HG03565 (cell line): Measurements from ENCODE around the gene TCAP.

Source experiments
- ATAC-seq: cut with Tn5 transposase; IDR thresholded peaks from one replicate; pipeline ENCODE4 v1.9.1; 2021; ENCODE audit warnings: mild to moderate bottlenecking, moderate library complexity; ENCODE audit not compliant: unreplicated experiment

The TCAP gene

DNA sequence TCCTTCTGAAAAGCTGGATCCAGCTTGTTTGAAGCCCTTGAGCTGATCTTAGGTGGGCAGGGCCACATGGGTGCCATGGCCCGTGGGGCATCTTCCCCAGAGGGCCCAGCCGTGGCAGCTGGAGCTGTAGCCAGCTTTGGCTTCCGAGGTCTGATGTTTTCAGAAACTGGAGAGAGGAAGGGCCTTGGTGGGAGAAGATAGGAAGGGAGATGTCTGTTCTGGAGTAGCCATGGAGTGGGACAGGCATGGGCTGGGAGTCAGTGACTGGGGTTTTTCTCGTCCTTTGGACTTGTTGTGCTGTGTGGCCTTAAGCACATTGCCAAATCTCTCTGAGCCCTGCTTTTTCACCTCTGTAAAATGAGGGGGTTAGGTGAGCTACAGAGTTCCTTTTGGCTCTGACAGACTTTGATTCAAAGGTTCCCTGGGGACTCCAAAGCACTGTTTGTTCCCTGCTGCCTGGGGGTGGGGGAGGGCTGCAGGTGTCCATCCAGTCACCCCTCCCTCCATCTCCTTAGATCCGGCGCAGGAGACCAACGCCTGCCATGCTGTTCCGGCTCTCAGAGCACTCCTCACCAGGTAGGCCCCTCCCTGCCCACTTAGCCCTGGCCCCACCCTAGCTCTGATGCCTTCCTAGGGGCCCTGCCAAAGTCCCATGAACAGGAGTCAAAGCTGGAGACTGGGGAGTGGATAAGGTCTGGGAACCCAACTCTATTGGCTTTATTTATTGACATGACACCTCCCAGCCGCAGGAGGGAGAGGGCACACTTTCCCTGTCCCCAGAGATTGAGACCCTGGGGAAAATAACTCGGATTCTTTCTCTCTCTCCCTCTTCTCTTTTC, 36.3 kb upstream of the TCAP start:
- no peak for ATAC-seq

DNA sequence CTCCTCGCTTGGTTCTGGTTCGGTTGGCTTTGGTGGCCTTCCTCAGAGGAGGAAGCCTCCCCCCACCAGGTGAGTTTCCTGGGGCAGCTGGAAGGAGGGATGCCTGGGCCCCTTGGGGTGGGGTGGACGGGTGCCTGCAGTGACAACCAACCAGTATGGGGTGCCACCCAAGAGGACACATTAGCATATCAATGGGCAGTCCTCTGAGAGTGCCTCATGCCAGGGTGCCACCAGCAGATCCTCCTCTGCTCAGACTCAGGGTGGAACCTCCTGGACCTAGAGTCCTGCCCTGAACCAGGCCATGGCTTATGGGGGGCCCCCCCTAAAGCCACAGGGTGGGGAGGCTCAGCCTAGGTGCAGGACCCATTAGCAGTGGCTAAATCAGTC, 35.7 kb upstream of the TCAP start:
- no peak for ATAC-seq

DNA sequence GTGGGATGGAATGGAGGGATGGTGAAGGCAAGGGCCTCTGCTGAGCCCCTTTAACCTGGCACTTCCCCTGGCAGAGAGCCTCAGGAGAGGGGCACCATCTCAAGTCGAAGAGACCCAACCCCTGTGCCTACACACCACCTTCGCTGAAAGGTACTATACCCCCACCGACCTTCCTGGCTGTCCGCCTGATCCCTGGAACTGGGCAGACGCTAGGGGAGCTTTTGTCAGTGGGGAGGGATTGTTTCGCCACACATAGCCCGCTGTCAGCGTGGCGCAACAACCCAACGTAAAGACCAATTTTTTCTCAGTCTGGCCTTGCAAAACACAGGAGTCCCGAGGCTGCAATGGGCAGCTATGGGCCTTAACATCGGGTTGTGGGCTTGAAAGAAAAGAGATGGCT, 35.3 kb upstream of the TCAP start:
- no peak for ATAC-seq

DNA sequence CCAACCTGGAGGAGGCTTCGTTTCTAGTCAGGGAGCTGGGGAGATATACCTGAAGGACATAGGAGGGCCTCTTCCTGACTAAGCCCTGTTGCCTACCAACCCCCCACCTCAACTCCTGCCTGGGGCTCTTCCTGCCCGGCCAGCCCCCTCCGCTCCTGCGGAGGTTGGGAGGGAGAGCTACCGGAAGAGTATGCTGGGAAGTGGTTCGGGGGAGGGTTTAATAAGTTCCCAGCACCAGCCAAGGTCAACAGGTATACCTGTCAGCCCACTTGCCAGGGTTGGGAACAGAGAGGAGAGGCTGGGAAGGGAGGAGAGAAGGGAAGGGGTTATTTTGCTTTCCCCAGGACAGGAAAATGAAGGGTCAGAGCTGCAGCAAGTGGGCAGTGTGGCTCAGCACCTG, 33.7 kb upstream of the TCAP start:
- no peak for ATAC-seq

DNA sequence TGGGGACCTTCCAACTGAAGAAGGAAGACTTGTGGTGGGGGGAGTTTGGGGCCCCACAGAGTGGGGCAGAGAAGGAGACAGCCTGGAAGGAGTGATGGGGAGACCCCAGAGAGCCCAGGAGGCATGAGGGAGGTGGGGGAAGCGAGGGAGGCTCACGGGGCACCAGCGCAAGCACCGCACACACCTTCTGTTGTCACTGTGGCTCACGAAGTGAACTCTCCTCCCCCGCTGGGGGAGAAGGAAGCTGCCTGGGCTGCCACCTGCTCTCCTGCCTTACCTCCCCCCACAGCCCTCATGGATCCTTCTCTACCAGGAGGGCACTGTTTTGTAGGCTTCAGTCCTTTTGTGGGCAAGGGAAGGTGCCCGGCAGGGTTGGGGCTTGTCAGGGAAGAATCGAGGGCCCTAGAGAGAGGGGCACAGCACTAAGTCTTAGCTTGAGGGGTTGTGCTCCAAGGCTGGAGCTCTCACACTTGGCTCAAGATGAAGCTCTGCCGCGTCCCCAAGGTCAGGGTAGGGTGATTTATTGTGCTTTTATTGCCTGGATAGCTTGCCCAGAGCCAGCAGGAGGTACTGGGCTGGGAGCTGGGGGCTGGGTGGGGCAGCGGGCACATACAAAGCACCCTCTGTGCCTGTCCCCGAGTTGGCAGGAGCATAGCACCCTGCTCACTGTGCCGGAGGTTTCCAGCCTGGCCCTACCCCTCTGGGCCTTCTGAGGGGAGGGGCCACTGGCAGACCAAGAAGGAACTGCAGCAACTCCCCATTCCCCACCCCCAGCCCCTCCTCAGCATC, 32.8 kb upstream of the TCAP start:
- ATAC-seq: no peak

DNA sequence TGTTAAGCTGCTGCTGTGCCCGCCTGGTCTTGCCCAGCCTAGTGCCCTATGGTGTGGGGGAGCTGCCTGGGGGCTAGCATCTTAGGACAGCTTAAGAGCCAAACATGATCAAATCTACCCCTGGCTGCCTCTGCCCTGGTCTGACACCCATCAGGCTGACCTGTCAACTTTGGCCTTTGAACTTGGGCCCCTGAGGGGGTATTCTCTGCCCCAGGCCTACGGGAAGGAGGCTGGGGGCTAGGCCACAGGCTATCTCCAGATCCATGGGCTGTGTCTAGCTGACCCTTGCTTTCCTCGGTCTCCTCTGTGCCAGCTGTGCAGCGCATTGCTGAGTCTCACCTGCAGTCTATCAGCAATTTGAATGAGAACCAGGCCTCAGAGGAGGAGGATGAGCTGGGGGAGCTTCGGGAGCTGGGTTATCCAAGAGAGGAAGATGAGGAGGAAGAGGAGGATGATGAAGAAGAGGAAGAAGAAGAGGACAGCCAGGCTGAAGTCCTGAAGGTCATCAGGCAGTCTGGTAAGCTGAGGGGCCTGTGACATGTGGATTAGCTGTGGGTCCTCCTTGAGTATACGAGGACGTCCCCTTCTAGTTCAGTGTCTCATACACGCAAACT, 31.5 kb upstream of the TCAP start:
- ATAC-seq: no peak

DNA sequence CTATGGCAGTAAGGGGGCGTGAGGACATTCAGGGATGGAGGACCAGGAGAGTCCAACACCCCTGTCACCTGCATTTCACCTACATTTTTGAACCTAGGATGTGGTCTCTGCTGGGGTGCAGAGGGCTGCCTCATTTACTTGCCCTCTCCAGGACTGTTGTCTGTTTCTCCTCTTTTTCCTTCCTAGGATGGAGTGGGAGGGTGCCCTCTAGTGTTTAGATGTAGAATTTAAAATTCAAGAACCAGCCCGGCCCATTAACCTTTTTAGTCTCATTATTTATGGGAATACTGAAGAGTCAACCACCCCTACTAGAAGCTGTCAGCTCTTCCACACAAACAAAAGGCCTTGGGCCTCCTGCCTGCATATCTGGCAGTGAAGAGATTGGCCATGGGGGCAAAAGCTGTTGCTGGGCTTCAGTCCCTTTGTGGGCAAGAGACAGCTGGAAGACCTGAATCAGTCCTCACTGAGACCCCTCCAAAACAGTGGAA, 30.7 kb upstream of the TCAP start:
- no peak for ATAC-seq

DNA sequence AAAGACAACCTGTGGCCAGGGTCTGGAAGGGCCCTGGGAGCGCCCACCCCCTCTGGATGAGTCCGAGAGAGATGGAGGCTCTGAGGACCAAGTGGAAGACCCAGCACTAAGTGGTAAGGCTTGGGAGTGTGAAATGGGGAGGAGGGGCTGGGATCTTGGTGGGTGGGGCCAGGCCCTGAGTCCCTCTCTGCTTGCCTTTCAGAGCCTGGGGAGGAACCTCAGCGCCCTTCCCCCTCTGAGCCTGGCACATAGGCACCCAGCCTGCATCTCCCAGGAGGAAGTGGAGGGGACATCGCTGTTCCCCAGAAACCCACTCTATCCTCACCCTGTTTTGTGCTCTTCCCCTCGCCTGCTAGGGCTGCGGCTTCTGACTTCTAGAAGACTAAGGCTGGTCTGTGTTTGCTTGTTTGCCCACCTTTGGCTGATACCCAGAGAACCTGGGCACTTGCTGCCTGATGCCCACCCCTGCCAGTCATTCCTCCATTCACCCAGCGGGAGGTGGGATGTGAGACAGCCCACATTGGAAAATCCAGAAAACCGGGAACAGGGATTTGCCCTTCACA, 29.5 kb upstream of the TCAP start:
- no peak for ATAC-seq

DNA sequence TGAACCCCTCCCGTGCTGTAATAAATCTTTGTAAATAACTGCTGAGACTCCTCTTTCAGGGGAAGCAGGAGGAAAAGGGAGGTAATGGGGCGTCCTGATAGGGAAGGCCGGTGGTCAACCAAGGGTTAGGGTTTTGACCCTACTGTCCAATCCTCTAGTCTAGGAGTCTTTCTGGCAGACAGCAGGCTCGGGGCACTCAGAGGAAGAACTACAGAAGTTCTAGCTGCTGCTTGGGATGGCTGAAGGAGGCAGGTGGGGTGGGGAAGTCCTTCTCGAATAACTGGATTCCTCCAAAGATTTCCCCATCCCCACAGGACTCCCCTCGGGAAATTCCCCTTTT, 28.6 kb upstream of the TCAP start:
- no peak for ATAC-seq

DNA sequence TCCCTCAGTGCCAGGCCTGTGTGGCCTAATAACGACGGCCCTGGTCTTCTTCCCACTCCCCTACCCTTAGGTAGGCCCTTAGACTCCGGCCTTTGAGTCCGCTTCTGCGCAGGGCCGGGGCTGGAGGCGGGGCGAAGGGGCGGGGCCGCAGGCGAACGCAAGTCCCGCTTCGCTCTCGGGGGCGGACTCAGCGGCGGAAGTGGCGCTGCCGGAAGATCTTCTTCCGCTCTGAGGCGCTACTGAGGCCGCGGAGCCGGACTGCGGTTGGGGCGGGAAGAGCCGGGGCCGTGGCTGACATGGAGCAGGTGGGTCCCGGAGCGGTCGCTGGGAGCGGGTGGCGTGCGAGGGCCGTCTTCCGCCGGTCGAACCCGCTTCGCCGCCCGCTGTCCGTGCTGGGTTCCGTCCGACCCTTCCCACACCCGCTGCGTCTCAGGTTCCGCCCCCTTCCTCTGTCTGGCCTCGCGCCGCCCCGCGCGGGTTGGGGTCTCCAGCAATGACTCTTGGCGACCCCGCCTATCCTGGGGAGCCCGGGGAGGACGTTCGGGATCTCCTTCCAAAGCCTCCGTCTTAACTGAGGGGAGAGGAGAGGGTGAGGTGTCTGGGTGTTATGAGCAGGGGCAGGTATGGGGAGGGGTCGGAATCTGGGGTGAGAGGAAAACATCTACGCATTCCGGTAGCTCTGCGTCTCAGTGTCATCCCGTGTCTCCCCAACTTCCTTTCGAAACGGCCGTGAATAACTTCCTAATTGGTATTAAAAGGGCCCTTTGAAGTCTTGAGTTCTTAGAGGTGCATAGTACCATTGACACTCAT, 28.0 kb upstream of the TCAP start, which contains the start of gene STARD3:
TSS of gene STARD3 (plus strand) at position 218 of the 810 bp plus-strand sequence. CDS start 16,388 bp downstream, outside the sequence.
- ATAC-seq: peak; percentile 60

DNA sequence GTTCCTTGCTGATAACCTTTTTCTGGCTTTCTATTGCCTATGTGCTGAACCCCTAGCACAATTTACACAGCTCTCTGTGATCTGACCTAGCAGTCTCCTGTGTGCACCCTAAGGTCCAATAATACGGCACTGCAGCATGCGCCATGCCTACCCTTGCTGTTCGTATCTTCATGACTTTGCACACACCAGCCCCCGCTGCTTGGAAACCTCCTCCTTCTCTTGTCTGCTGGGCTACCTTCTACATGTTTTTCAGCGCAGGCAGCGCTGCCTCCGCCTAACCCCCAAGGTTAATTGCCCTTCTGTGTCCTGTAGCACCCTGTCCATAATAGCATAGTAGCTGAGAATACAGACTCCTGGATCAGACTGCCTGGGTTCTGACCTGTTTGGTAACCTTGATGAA, 26.8 kb upstream of the TCAP start:
- no peak for ATAC-seq

DNA sequence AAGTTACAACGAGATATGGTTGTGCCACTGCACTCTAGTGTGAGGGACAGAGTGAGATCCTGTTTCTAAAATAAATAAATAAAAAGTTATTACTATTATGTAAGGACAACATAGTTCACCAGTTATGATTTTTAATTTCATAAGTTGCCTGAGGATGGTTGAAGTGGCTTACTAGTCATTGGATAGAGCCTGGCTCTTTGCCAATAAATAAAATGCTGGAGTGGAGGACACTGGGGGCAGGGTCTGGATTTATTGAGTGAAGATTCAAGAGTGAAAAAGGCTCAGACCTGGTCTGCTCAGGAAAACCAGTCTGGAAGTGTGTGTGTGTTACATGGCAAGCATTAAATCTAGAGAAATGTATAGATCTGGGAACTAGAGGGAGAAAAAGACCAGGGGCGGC, 26.1 kb upstream of the TCAP start:
- ATAC-seq: no peak

DNA sequence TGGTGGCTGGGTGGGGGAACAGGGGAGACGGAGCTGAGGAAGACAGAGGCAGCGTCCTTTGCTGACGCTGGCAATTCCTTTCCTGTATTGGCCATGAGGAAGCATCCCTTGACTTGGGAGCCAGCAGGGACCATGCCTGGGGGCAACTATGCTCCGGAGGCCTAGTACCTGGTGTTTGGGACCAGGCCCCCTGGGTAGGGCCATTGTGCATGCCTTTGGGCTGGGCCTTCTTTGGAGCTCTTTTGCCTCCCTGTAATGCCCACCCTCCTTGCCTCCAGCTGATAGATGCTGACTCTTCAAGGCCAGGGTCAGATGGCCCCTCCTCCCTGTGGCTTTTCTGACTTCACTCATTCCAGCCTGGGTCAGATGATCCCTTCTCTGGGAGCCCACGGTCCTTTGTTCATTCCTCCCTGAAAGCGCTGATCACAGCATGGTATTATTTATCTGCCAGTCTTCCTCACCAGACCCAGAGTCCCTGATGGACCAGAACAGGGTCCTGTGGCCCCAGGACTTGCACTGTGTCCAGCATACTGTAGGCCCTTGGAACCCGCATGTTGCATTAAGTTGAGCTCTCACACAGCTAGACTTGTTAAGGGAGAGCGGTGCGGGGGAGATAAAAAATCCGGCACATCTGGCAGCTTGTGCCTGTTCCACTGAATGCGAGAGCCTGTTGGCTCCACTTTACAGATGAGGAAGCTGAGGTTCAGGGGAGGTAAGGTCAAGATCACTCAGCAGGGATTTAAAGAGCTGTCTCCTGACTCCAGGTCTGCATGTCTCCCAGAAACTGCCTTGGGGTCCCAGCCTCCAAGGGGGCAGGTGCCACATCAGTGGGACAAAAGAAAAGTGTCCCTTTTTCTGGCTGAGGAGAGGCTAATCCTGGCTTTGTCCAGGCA, 25.3 kb upstream of the TCAP start:
- ATAC-seq: no peak

DNA sequence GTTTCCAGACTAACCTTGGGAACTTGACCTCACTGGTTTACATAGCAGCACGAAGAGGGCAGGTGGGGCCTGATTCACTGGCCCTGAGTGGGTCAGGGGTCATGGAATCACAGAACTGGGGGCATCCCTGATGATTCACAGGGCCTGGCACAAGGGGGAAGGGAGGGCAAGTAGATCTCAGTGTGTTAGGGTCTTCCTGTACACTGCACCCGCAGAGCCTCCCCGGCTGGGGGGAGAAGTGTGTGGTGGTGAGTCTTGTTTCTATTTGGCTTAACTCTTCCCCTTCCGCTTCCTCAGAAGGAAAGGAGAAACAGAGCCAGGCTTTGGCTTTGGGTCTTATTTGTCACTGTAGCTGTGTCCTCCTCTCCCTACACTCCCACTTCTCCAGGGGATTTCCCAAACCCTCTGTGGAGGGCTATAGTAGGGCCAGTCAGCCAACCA, 24.5 kb upstream of the TCAP start:
- no peak for ATAC-seq

DNA sequence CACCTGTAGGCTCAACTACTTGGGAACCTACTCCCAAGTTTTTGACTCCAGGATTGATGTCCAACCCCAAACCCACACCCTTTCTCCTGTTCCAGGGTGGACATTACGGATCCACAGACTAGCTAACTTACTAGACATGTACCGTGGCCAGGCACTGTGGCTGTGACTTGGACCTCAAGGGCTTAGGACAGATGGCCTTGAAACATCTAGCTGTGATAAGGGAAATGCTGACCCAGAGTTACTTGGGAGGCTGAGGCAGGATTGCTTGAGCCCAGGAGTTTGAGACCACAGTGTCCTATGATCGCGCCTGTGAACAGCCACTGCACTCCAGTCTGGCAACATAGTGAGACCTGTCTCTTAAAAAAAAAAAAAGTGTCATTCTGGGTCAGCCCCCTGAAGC, 24.1 kb upstream of the TCAP start:
- ATAC-seq: no peak

DNA sequence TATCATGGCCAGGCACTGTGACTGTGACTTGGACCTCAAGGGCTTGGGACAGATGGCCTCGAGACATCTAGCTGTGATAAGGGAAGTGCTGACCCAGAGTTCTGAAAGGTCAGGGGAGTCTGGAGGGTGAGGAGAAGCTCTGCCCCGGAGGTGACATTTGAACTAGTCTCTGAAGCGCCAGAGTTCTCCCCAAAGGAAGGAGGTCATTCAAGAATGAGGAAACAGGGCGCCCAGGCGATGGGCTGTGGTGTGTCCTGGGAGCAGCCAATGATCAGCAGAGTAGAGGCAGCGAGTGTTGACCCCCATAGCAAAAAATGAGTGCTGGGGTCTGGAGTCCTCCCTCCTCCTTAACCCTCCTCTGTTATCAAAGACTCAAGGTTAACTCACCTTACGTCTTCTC, 23.3 kb upstream of the TCAP start:
- no peak for ATAC-seq

DNA sequence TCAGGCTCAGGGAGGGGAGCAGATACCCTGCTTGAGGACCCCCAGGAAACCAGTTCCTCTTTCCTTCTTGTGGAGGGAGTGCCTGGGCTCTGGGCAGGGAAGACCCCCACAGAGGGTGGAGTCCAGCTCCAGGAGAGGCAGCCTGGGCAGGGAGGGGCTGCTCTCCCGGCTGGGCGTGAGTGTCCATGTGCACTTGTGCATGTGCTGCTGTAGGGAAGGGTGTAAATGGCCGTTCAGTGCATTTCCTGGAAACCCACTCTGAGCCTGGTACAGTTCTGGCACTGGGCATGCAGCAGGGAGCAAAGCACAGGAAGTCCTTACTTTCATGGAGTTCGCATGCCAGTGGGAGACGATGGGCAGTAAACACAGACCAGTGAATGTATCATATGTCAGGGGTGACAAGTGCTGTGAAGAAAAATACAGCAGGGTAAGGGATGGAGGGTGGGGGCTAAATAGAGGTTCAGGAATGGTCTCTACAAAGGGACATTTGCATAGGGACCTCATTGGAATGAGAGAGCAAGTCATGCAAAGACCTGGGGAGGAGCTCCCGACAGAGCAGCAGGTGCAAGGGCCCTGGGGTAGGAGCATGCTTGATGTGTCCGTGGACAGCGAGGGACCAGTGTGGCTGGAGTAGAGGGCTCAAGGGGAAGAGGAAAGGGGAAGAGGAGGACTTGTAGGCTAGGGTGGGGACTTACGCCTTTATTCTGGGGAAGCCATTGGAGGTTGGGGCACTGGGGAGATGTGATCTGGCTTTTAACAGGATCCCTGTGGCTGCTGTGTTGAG, 22.7 kb upstream of the TCAP start:
- no peak for ATAC-seq

DNA sequence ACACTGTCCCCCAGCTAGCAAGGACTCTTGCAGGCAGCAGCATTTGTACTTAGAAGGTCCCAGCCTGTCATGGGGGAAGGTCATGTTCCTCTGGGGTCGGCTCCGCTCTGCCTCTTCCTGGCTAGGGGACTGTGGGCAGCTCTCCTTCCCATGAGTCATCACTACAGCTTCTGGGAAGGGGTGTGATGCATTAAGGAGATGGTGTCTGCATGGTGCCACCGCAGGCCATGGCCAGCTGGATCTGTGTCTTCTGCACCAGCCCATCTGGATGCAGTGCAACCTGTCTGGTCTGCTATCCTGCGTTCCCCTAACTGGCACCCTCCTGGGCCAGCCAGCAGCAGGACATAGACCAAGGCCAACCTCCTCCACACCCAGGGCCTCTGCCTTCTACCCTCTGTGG, 21.9 kb upstream of the TCAP start:
- ATAC-seq: no peak

DNA sequence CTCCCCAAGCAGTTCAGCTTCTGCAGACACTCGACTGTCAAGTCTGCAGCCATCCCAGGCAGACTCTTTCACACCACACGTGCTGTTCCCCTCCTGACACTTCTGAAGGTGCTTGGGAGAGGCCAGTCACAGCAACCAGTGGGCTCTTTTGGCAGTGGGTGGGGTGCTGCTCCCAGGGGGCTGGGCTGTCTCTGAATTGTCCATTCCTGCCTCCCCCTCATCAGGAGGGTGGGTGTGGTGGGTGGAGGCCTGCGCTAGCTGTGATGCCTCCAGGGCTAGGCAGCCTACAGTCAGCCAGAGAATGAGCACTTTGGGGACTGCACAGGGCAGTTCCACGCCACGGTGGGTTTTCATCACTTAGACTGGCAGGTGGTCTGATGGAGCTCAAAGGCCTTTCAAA, 17.9 kb upstream of the TCAP start:
- no peak for ATAC-seq
